ENCODE measurements around the gene EXOC1L.

GRCh38 chr4:55770662-55771061, 48.9 kb upstream of the EXOC1L start:
- no peak for TF ChIP-seq POLR2A (IDR thresholded peaks at IDR 0.05)
- no peak for TF ChIP-seq POLR2AphosphoS5 (IDR thresholded peaks at IDR 0.05)

Measured in gastroesophageal sphincter (tissue), 2 donors.